ENCODE results near the gene PAX6. TPM values are rescaled to one million over a fixed set of nuclear protein-coding genes. Genes with fewer than 3 reads are reported as not detected.

Gene PAX6
- total and polyA plus RNA-seq, 12 donors: 0.01 TPM; not detected in 11

DNA sequence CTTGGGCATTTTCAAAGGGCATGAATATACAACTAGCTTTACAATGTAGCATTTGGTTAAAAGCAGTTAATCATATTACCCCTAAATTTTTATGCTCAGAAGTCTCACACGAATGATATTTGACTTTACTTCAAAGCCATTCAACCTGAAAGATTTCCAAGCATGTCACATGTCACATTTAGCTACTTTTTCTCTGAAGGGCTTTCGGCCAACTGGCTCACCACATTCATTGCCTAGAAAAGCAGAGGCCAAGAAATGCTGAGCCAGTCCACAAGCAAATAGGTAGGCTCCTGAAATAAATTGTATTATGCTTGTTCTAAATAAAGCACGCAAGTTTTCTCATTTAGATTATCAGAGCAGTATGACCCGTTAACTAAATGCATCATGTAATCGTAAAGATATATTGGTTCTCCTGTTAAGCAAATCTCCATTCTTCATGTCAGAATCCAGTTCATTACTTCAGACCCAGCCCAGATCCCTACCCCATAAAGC is 30.6 kb downstream of the PAX6 start:
- Histone ChIP-seq H3K4me3 (no peak overlapping the region), H3K27ac (no peak overlapping the region), H3K27me3 (no peaks in the 10 kb centered on the region), H3K9me3 (peaks cover 0 to 9% (median 0%) of the 10 kb centered on the region in 11 donors), H3K36me3 (peaks cover 0 to 10% (median 0%) of the 10 kb centered on the region in 9 donors), H3K4me1 (peaks cover 0 to 14% (median 0%) of the 10 kb centered on the region in 9 donors)
- WGBS, 2 donors: 64 to 65% methylated on average over 5 of the region's 5 CpGs
- intact Hi-C loops (cut with DNase I): no loop called here
- DNase-seq (no peak), ATAC-seq (peak in 1 of 8 donors; percentile 49)
- TF ChIP-seq, protein P1, sequence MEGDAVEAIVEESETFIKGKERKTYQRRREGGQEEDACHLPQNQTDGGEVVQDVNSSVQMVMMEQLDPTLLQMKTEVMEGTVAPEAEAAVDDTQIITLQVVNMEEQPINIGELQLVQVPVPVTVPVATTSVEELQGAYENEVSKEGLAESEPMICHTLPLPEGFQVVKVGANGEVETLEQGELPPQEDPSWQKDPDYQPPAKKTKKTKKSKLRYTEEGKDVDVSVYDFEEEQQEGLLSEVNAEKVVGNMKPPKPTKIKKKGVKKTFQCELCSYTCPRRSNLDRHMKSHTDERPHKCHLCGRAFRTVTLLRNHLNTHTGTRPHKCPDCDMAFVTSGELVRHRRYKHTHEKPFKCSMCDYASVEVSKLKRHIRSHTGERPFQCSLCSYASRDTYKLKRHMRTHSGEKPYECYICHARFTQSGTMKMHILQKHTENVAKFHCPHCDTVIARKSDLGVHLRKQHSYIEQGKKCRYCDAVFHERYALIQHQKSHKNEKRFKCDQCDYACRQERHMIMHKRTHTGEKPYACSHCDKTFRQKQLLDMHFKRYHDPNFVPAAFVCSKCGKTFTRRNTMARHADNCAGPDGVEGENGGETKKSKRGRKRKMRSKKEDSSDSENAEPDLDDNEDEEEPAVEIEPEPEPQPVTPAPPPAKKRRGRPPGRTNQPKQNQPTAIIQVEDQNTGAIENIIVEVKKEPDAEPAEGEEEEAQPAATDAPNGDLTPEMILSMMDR (IDR thresholded peaks at IDR 0.05): no peak

GRCh38 chr11:31780078-31780477 is 31.0 kb downstream of the PAX6 start:
- Histone ChIP-seq H3K36me3 (peaks cover 0 to 10% (median 0%) of the 10 kb centered on the region in 9 donors), H3K27me3 (no peaks in the 10 kb centered on the region), H3K9me3 (peaks cover 0 to 9% (median 0%) of the 10 kb centered on the region in 11 donors), H3K4me1 (peaks cover 0 to 14% (median 0%) of the 10 kb centered on the region in 9 donors), H3K27ac (no peak overlapping the region), H3K4me3 (no peak overlapping the region)
- ATAC-seq: no peak
- TF ChIP-seq, protein P1 (IDR thresholded peaks at IDR 0.05): no peak
- 94 to 100% methylated on average over 4 of the region's 4 CpGs for WGBS, 2 donors
- intact Hi-C loops (cut with DNase I): no loop called here
- no peak for DNase-seq

DNA sequence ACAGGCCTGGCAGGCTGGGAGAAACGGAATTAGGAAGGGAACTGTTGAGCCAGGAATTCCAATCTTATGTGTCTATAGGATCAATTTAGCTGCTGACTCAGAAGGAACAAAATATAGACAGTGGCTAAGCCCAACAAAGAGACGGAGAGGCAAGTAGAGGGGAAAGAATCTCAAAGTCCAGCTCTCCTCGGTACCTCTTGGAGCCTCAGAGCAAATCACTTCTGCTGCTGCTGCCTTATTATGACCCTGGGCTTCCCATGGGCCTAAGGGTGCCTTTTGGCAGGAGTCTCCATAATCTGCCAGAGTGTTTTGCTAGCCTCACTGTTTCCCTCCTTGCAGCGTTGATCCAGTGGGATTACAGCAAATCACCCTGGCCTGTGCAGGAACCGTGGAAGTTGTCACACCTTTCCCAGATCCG is 31.7 kb downstream of the PAX6 start:
- Histone ChIP-seq H3K4me3 (no peak overlapping the region), H3K36me3 (peaks cover 0 to 10% (median 0%) of the 10 kb centered on the region in 9 donors), H3K27ac (no peak overlapping the region), H3K27me3 (no peaks in the 10 kb centered on the region), H3K9me3 (peaks cover 0 to 9% (median 0%) of the 10 kb centered on the region in 11 donors), H3K4me1 (peaks cover 0 to 14% (median 0%) of the 10 kb centered on the region in 9 donors)
- TF ChIP-seq, protein P1 (IDR thresholded peaks at IDR 0.05): no peak
- intact Hi-C loops (cut with DNase I): no loop called here
- DNase-seq (no peak), ATAC-seq (peak in 5 of 8 donors; percentile 8 to 84 (median 35))
- WGBS, 2 donors: 57 to 65% methylated on average over 6 of the region's 6 CpGs

GRCh38 chr11:31772412-31772811 is 38.7 kb downstream of the PAX6 start:
- ATAC-seq: peak in 1 of 8 donors; percentile 35
- Histone ChIP-seq H3K4me1 (peaks cover 0 to 5% (median 0%) of the 10 kb centered on the region in 9 donors), H3K9me3 (peaks cover 0 to 7% (median 0%) of the 10 kb centered on the region in 11 donors), H3K4me3 (no peak overlapping the region), H3K27me3 (peaks cover 0 to 6% (median 0%) of the 10 kb centered on the region in 7 donors), H3K36me3 (peaks cover 0 to under 1% (median 0%) of the 10 kb centered on the region in 9 donors), H3K27ac (no peak overlapping the region)
- intact Hi-C loops (cut with DNase I): no loop called here
- no peak for DNase-seq
- TF ChIP-seq, protein P1 (IDR thresholded peaks at IDR 0.05): no peak
- WGBS, 2 donors: 45 to 55% methylated on average over 2 of the region's 2 CpGs
